Measurements from ENCODE around the gene STK39.

The STK39 gene

GRCh38 chr2:168230389-168230788, 17.0 kb downstream of the STK39 start:
- Histone ChIP-seq H3K4me1 (ENCODE audit: control insufficient read depth, insufficient read depth, low read length) (no peaks in the 10 kb centered on the region), H3K27ac (ENCODE audit: insufficient read depth, low read depth, low read length, poor library complexity, severe bottlenecking) (no peak overlapping the region), H3K4me3 (ENCODE audit: insufficient read depth, low read depth, low read length) (no peak overlapping the region), H3K9me3 (ENCODE audit: control insufficient read depth, low read length) (no peaks in the 10 kb centered on the region), H3K27me3 (ENCODE audit: control insufficient read depth, insufficient read depth, low read length, poor library complexity, severe bottlenecking) (no peaks in the 10 kb centered on the region), H3K36me3 (ENCODE audit: control insufficient read depth, insufficient read depth, low read length) (no peaks in the 10 kb centered on the region)
- 93 to 96% methylated on average over 5 of the region's 5 CpGs for WGBS, 2 experiments

DNA sequence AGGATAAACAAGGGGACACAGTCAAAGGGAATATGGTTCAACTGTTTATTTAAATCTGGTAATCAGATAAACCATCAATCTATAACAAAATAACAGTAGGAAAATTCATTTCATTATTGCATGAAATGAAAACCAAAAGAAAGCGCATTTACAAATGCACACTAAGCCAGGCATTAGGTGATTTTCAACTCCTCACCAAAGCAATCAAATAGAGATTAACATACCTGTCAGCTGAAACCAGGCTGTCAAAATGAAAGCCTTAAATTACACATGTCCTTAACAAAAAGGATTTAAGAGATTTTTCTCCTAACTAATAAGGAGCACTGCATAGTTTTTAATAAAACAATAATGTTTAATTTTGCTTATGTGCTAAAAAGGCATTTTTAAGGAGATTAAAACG, 23.0 kb downstream of the STK39 start:
- no peak overlapping the region for H3K27ac ChIP-seq (ENCODE audit: insufficient read depth, low read depth, low read length, poor library complexity, severe bottlenecking)
- H3K27me3 ChIP-seq (ENCODE audit: control insufficient read depth, insufficient read depth, low read length, poor library complexity, severe bottlenecking): no peaks in the 10 kb centered on the region
- H3K4me3 ChIP-seq (ENCODE audit: insufficient read depth, low read depth, low read length): no peak overlapping the region
- H3K36me3 ChIP-seq (ENCODE audit: control insufficient read depth, insufficient read depth, low read length): no peaks in the 10 kb centered on the region
- H3K9me3 ChIP-seq (ENCODE audit: control insufficient read depth, low read length): no peaks in the 10 kb centered on the region
- WGBS, 2 experiments: 91% methylated on average over 2 of the region's 2 CpGs
- no peaks in the 10 kb centered on the region for H3K4me1 ChIP-seq (ENCODE audit: control insufficient read depth, insufficient read depth, low read length)

- no peaks in the 10 kb centered on the region for H3K27me3 ChIP-seq (ENCODE audit: control insufficient read depth, insufficient read depth, low read length, poor library complexity, severe bottlenecking)
- WGBS, 2 experiments: 93 to 95% methylated on average over 1 of the region's 3 CpGs
- H3K9me3 ChIP-seq (ENCODE audit: control insufficient read depth, low read length): no peaks in the 10 kb centered on the region
- no peaks in the 10 kb centered on the region for H3K4me1 ChIP-seq (ENCODE audit: control insufficient read depth, insufficient read depth, low read length)
- no peaks in the 10 kb centered on the region for H3K36me3 ChIP-seq (ENCODE audit: control insufficient read depth, insufficient read depth, low read length)
- H3K4me3 ChIP-seq (ENCODE audit: insufficient read depth, low read depth, low read length): no peak overlapping the region
- H3K27ac ChIP-seq (ENCODE audit: insufficient read depth, low read depth, low read length, poor library complexity, severe bottlenecking): no peak overlapping the region
Measured at GRCh38 chr2:168222088-168222487, 25.3 kb downstream of the STK39 start.

DNA sequence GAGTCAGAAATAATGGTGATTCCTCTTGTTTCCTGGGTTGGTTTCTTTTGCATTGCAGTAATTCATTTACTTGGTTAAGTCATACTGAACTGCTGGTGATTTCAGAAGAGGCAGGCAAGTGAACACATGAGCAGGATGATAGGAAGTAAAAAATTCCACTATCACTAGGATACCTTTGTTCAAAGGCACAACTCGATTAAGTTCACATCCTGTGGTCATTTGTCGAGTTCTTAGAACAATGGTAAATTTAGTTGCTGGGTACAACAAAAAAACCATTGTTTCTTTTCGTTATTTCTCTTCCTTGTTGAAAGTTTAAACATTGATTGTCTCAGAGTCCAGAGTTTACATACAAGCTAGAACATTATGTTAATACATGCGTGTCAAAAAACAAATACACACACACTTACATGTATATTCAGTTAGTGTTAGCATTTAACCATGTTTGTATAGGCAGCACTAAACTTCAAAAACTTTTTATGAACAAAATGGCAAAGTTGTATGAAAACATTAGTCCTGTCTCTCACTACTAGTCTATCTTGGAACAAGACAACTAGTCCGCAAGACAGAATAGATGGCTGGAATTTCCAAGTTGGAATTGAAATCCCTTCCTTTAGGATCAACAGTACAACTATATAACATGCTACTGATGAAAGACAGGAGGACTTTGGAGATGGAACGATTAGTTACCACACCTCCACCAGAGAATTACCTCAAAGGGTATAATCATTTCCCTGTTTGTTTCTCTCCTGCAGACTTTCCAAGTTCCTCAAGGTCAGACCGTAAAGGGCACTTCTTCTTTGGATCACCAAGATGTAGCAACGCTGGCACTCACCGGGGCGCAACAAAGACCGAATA, 26.2 kb downstream of the STK39 start:
- WGBS, 2 experiments: 88 to 93% methylated on average over 11 of the region's 11 CpGs
- Histone ChIP-seq H3K4me3 (ENCODE audit: insufficient read depth, low read depth, low read length) (no peak overlapping the region), H3K27ac (ENCODE audit: insufficient read depth, low read depth, low read length, poor library complexity, severe bottlenecking) (no peak overlapping the region), H3K4me1 (ENCODE audit: control insufficient read depth, insufficient read depth, low read length) (no peaks in the 10 kb centered on the region), H3K27me3 (ENCODE audit: control insufficient read depth, insufficient read depth, low read length, poor library complexity, severe bottlenecking) (no peaks in the 10 kb centered on the region), H3K9me3 (ENCODE audit: control insufficient read depth, low read length) (no peaks in the 10 kb centered on the region), H3K36me3 (ENCODE audit: control insufficient read depth, insufficient read depth, low read length) (no peaks in the 10 kb centered on the region)

GRCh38 chr2:168217920-168218319, 29.5 kb downstream of the STK39 start:
- Histone ChIP-seq H3K36me3 (ENCODE audit: control insufficient read depth, insufficient read depth, low read length) (no peaks in the 10 kb centered on the region), H3K4me3 (ENCODE audit: insufficient read depth, low read depth, low read length) (no peak overlapping the region), H3K27me3 (ENCODE audit: control insufficient read depth, insufficient read depth, low read length, poor library complexity, severe bottlenecking) (no peaks in the 10 kb centered on the region), H3K27ac (ENCODE audit: insufficient read depth, low read depth, low read length, poor library complexity, severe bottlenecking) (no peak overlapping the region), H3K4me1 (ENCODE audit: control insufficient read depth, insufficient read depth, low read length) (no peaks in the 10 kb centered on the region), H3K9me3 (ENCODE audit: control insufficient read depth, low read length) (no peaks in the 10 kb centered on the region)
- 100% methylated on average over 1 of the region's 2 CpGs for WGBS, 2 experiments

DNA sequence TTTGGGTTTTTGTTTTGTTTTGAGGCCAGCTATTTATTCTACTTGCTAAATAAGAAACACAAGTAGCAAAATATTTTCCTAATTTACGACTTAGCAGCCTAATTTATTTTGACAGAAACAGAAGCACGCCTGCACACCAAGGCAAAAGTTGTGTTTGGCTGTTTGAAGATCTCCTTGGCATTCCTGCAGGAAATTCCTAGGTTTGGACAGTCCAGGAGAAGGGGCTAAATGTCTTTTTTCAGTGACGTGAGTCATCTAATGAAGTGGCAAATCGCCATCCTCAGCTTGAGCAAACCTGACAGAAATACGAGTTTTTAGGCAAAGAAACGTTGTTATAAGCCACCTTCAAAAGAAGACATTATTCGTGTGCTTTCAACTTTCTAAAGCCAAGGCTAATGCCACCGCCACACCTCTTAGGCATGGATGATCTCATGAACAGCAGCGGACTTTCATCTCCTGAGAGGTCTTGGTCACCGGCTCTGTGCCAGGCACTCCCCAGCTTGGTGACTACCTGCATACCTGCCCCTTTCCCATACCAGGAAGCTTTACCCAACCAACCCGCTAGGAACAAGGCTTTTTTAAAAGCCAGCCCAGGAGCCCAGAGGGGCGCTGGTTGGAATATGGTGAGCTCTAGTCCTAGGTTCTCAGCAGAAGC, 30.9 kb downstream of the STK39 start:
- Histone ChIP-seq H3K4me1 (ENCODE audit: control insufficient read depth, insufficient read depth, low read length) (no peaks in the 10 kb centered on the region), H3K27ac (ENCODE audit: insufficient read depth, low read depth, low read length, poor library complexity, severe bottlenecking) (no peak overlapping the region), H3K9me3 (ENCODE audit: control insufficient read depth, low read length) (no peaks in the 10 kb centered on the region), H3K27me3 (ENCODE audit: control insufficient read depth, insufficient read depth, low read length, poor library complexity, severe bottlenecking) (no peaks in the 10 kb centered on the region), H3K36me3 (ENCODE audit: control insufficient read depth, insufficient read depth, low read length) (no peaks in the 10 kb centered on the region), H3K4me3 (ENCODE audit: insufficient read depth, low read depth, low read length) (no peak overlapping the region)
- WGBS, 2 experiments: 95% methylated on average over 12 of the region's 12 CpGs

GRCh38 chr2:168215813-168216212, 31.6 kb downstream of the STK39 start:
- Histone ChIP-seq H3K27me3 (ENCODE audit: control insufficient read depth, insufficient read depth, low read length, poor library complexity, severe bottlenecking) (no peaks in the 10 kb centered on the region), H3K4me1 (ENCODE audit: control insufficient read depth, insufficient read depth, low read length) (no peaks in the 10 kb centered on the region), H3K9me3 (ENCODE audit: control insufficient read depth, low read length) (no peaks in the 10 kb centered on the region), H3K36me3 (ENCODE audit: control insufficient read depth, insufficient read depth, low read length) (no peaks in the 10 kb centered on the region), H3K27ac (ENCODE audit: insufficient read depth, low read depth, low read length, poor library complexity, severe bottlenecking) (no peak overlapping the region), H3K4me3 (ENCODE audit: insufficient read depth, low read depth, low read length) (no peak overlapping the region)
- WGBS, 2 experiments: 76 to 86% methylated on average over 1 of the region's 1 CpG

GRCh38 chr2:168212866-168213265, 34.5 kb downstream of the STK39 start:
- Histone ChIP-seq H3K27ac (ENCODE audit: insufficient read depth, low read depth, low read length, poor library complexity, severe bottlenecking) (no peak overlapping the region), H3K4me3 (ENCODE audit: insufficient read depth, low read depth, low read length) (no peak overlapping the region), H3K9me3 (ENCODE audit: control insufficient read depth, low read length) (no peaks in the 10 kb centered on the region), H3K36me3 (ENCODE audit: control insufficient read depth, insufficient read depth, low read length) (no peaks in the 10 kb centered on the region), H3K27me3 (ENCODE audit: control insufficient read depth, insufficient read depth, low read length, poor library complexity, severe bottlenecking) (no peaks in the 10 kb centered on the region), H3K4me1 (ENCODE audit: control insufficient read depth, insufficient read depth, low read length) (no peaks in the 10 kb centered on the region)
- WGBS, 2 experiments: 93 to 94% methylated on average over 3 of the region's 3 CpGs

DNA sequence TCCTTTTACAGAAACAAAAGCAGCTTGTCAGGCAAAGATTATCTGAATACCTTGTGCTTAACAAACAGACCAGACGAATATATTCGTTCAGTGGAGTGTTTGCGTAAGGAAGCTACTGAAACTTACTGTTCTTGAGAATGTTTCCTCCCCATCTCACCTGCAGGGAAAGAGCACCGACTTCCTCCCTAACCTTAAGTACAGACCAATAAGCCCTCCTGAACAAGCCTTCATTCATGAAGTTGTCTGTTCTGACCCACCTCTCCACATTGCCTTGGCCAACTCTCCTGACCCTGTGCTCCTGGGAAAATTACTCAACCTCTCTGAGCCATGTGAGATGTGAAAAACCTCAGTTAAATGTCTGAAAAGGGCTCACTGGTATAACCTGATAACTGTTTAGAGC, 35.2 kb downstream of the STK39 start:
- Histone ChIP-seq H3K27me3 (ENCODE audit: control insufficient read depth, insufficient read depth, low read length, poor library complexity, severe bottlenecking) (no peaks in the 10 kb centered on the region), H3K4me1 (ENCODE audit: control insufficient read depth, insufficient read depth, low read length) (no peaks in the 10 kb centered on the region), H3K36me3 (ENCODE audit: control insufficient read depth, insufficient read depth, low read length) (no peaks in the 10 kb centered on the region), H3K27ac (ENCODE audit: insufficient read depth, low read depth, low read length, poor library complexity, severe bottlenecking) (no peak overlapping the region), H3K9me3 (ENCODE audit: control insufficient read depth, low read length) (no peaks in the 10 kb centered on the region), H3K4me3 (ENCODE audit: insufficient read depth, low read depth, low read length) (no peak overlapping the region)
- WGBS, 2 experiments: 80% methylated on average over 4 of the region's 4 CpGs

- Histone ChIP-seq H3K27me3 (ENCODE audit: control insufficient read depth, insufficient read depth, low read length, poor library complexity, severe bottlenecking) (no peaks in the 10 kb centered on the region), H3K9me3 (ENCODE audit: control insufficient read depth, low read length) (no peaks in the 10 kb centered on the region), H3K27ac (ENCODE audit: insufficient read depth, low read depth, low read length, poor library complexity, severe bottlenecking) (no peak overlapping the region), H3K36me3 (ENCODE audit: control insufficient read depth, insufficient read depth, low read length) (no peaks in the 10 kb centered on the region), H3K4me1 (ENCODE audit: control insufficient read depth, insufficient read depth, low read length) (no peaks in the 10 kb centered on the region), H3K4me3 (ENCODE audit: insufficient read depth, low read depth, low read length) (no peak overlapping the region)
- 95% methylated on average over 4 to 5 of the region's 5 CpGs for WGBS, 2 experiments
Measured at GRCh38 chr2:168211664-168212163, 35.7 kb downstream of the STK39 start.

All from ectodermal cell (in vitro differentiated cells).